Frontal cortex (tissue), 4 donors: ENCODE measurements around the gene NDUFAF8. TPM values are rescaled to one million over a fixed set of nuclear protein-coding genes. Genes with fewer than 3 reads are reported as not detected.

Source experiments
- DNase-seq, 2 donors: peaks; one replicate each; pipeline ENCODE4 v3.0.0; 2012; ENCODE audit warnings: low spot score in 2 of 2
- FAIRE-seq: peaks from 2 replicates; lab custom pipeline; 2012; peaks lifted over from hg19 to GRCh38; lab: Jason Lieb, UNC
- total RNA-seq: library from RNA; depleted of rRNA; stranded (reverse); fragments of >200 nt; gene quantifications from one replicate; pipeline ENCODE4 v1.2.3, GENCODE V29; 2014
- donor health status: control.
- donor health status: control.
- donor health status: control.

Gene NDUFAF8
- total RNA-seq, 1 donor from 2014 or later, result 5.7 TPM

- FAIRE-seq (no peak), DNase-seq (no peak)
Measured at GRCh38 chr17:81285894-81286293, 46.8 kb downstream of the NDUFAF8 start.

GRCh38 chr17:81286491-81287145, 47.5 kb downstream of the NDUFAF8 start:
- no peak for FAIRE-seq
- no peak for DNase-seq

- no peak for DNase-seq
- no peak for FAIRE-seq
Measured at GRCh38 chr17:81287152-81287551, 48.0 kb downstream of the NDUFAF8 start.

GRCh38 chr17:81287741-81288430, 48.8 kb downstream of the NDUFAF8 start:
- DNase-seq, result no peak

GRCh38 chr17:81288715-81289114, 49.6 kb downstream of the NDUFAF8 start:
- FAIRE-seq, result no peak
- DNase-seq, result no peak

More at GRCh38 chr17:81287741-81288430, 48.8 kb downstream of the NDUFAF8 start:
- no peak for FAIRE-seq

GRCh38 chr17:81289627-81290026, 50.5 kb downstream of the NDUFAF8 start:
- DNase-seq (no peak), FAIRE-seq (no peak)

- DNase-seq, result no peak
- no peak for FAIRE-seq
Measured at GRCh38 chr17:81290230-81290629, 51.1 kb downstream of the NDUFAF8 start.

Other genes with a start within 250 kb of the NDUFAF8 start
- 10.2 TPM for gene CHMP6, start 247.5 kb upstream of the NDUFAF8 start, total RNA-seq
- 19.2 TPM for gene BAIAP2, start 204.2 kb upstream of the NDUFAF8 start, total RNA-seq
- not detected for gene PVALEF, start 73.8 kb upstream of the NDUFAF8 start, total RNA-seq
- 8.2 TPM for gene AATK, start 73.1 kb upstream of the NDUFAF8 start, total RNA-seq
- gene CEP131, start 16.4 kb upstream of the NDUFAF8 start, total RNA-seq, result 13.0 TPM
- gene TEPSIN, start 263 bp upstream of the NDUFAF8 start, total RNA-seq, result 7.3 TPM
- 13.9 TPM for gene SLC38A10, start 56.0 kb downstream of the NDUFAF8 start, total RNA-seq
- 5.7 TPM for gene BAHCC1, start 156.1 kb downstream of the NDUFAF8 start, total RNA-seq